ENCODE measurements around the gene DRAP1. TPM values are rescaled to one million over a fixed set of nuclear protein-coding genes. Genes with fewer than 3 reads are reported as not detected.
A peak's percentile ranks its signal among the peaks of the same experiment; 100 is the strongest.

The DRAP1 gene
- total RNA-seq, 1 donor from 2014 or later = 169 TPM

- FAIRE-seq (no peak), DNase-seq (ENCODE audit: low read depth) (peak; percentile 92)
- Histone ChIP-seq H3K4me2 (ENCODE audit: low read length) (peak within 1 kb of the TSS; percentile 89), H3K4me1 (ENCODE audit: insufficient read depth, low read length) (peaks cover 52% of the 10 kb centered on the region), H3K4me3 (ENCODE audit: insufficient read depth, low read depth, low read length) (peak within 1 kb of the TSS; percentile 94), H4K20me1 (ENCODE audit: insufficient read depth, low read length) (peaks cover 42% of the 10 kb centered on the region), H3K9ac (ENCODE audit: low read length) (peak within 1 kb of the TSS; percentile 99), H3K36me3 (ENCODE audit: insufficient read depth, low read length) (peaks cover 17% of the 10 kb centered on the region), H3K79me2 (ENCODE audit: insufficient read depth, low read length) (peaks cover 57% of the 10 kb centered on the region), H3K9me3 (ENCODE audit: insufficient read depth, low read depth, low read length) (no peaks in the 10 kb centered on the region), H2AFZ (ENCODE audit: low read depth, low read length) (peak within 1 kb of the TSS; percentile 34), H3K27ac (ENCODE audit: low read depth, low read length) (peak within 1 kb of the TSS; percentile 95), H3K27me3 (ENCODE audit: insufficient read depth, low read length) (no peaks in the 10 kb centered on the region)
- peaks cover 4% of the 10 kb centered on the region for H3K36me3 Mint-ChIP-seq (ENCODE audit: low read depth, unreplicated experiment)
- TF ChIP-seq CTCF (IDR thresholded peaks at IDR 0.05; ENCODE audit: insufficient read depth, low read depth, low read length) = no peak
- no peak for TF ChIP-seq EZH2 (IDR thresholded peaks at IDR 0.05; ENCODE audit: insufficient read depth, low read length)
- no peaks in the 10 kb centered on the region for H3K27me3 Mint-ChIP-seq (ENCODE audit: low read depth, unreplicated experiment)
- H3K27ac Mint-ChIP-seq (ENCODE audit: unreplicated experiment) = peak within 1 kb of the TSS; percentile 89
- H3K4me1 Mint-ChIP-seq (ENCODE audit: low read depth, unreplicated experiment) = peaks cover 34% of the 10 kb centered on the region
- peak within 1 kb of the TSS; percentile 86 for H3K4me3 Mint-ChIP-seq (ENCODE audit: unreplicated experiment)
- H3K9me3 Mint-ChIP-seq (ENCODE audit: unreplicated experiment) = no peaks in the 10 kb centered on the region
Observed at GRCh38 chr11:65900125-65900898, 18.9 kb upstream of the DRAP1 start, which contains the start of gene FOSL1. TSS of gene FOSL1 (minus strand) at chr11:65900388. CDS start at chr11:65900339, 49 bp downstream.

DNA sequence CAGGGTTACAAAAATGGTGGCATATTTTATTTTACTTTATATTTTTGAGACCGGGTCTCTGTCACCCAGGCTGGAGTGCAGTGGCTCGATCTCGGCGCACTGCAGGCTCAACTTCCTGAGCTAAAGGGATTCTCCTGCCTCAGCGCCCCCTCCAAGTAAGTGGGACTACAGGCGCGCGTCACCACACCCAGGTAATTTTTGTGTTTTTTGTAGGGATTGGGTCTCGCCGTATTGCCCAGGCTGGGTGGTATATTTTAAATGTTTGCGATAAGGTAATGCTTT is 18.4 kb upstream of the DRAP1 start:
- H3K4me2 ChIP-seq (ENCODE audit: low read length) = peak overlapping the region; percentile 89
- no peak for TF ChIP-seq CTCF (IDR thresholded peaks at IDR 0.05; ENCODE audit: insufficient read depth, low read depth, low read length)
- TF ChIP-seq EZH2 (IDR thresholded peaks at IDR 0.05; ENCODE audit: insufficient read depth, low read length) = no peak
- H3K4me3 ChIP-seq (ENCODE audit: insufficient read depth, low read depth, low read length) = peak overlapping the region; percentile 19
- H4K20me1 ChIP-seq (ENCODE audit: insufficient read depth, low read length) = peaks cover 36% of the 10 kb centered on the region
- no peaks in the 10 kb centered on the region for H3K9me3 ChIP-seq (ENCODE audit: insufficient read depth, low read depth, low read length)
- Mint-ChIP-seq H3K4me1 (ENCODE audit: low read depth, unreplicated experiment) (peaks cover 34% of the 10 kb centered on the region), H3K4me3 (ENCODE audit: unreplicated experiment) (peak overlapping the region; percentile 76), H3K36me3 (ENCODE audit: low read depth, unreplicated experiment) (peaks cover 3% of the 10 kb centered on the region), H3K27me3 (ENCODE audit: low read depth, unreplicated experiment) (no peaks in the 10 kb centered on the region), H3K27ac (ENCODE audit: unreplicated experiment) (peak overlapping the region; percentile 77), H3K9me3 (ENCODE audit: unreplicated experiment) (no peaks in the 10 kb centered on the region)
- peak overlapping the region; percentile 28 for H3K9ac ChIP-seq (ENCODE audit: low read length)
- peak overlapping the region; percentile 67 for H3K27ac ChIP-seq (ENCODE audit: low read depth, low read length)
- FAIRE-seq = no peak
- H3K79me2 ChIP-seq (ENCODE audit: insufficient read depth, low read length) = peaks cover 51% of the 10 kb centered on the region
- peaks cover 13% of the 10 kb centered on the region for H3K36me3 ChIP-seq (ENCODE audit: insufficient read depth, low read length)
- no peaks in the 10 kb centered on the region for H3K27me3 ChIP-seq (ENCODE audit: insufficient read depth, low read length)
- no peak overlapping the region for H2AFZ ChIP-seq (ENCODE audit: low read depth, low read length)
- DNase-seq (ENCODE audit: low read depth) = no peak
- H3K4me1 ChIP-seq (ENCODE audit: insufficient read depth, low read length) = peaks cover 48% of the 10 kb centered on the region

DNA sequence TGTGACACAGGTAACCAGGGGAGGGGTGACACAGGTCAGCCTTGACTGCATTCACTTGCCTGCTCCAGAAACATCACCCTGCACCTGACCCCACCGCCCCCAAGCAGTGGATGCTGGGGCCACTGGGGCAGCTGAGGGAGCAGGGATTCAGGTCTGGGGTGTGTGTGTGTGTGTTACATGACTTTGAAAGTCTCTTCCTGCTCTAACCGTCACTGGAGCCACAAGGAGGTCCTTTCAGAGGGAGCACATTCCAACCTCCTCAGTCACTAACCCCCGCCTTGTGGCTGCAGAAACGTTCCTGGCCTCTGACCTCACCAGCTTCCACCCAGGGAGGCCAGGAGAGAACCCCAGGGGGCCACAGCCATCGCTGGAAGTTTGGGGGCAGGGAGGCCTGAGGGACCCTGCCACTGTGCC is 16.2 kb upstream of the DRAP1 start:
- H3K4me3 ChIP-seq (ENCODE audit: insufficient read depth, low read depth, low read length) = no peak overlapping the region
- peak overlapping the region; percentile 82 for H3K27ac ChIP-seq (ENCODE audit: low read depth, low read length)
- H3K9me3 Mint-ChIP-seq (ENCODE audit: unreplicated experiment) = no peaks in the 10 kb centered on the region
- peaks cover 36% of the 10 kb centered on the region for H3K4me1 ChIP-seq (ENCODE audit: insufficient read depth, low read length)
- H2AFZ ChIP-seq (ENCODE audit: low read depth, low read length) = no peak overlapping the region
- peak overlapping the region; percentile 74 for H3K4me2 ChIP-seq (ENCODE audit: low read length)
- no peaks in the 10 kb centered on the region for H3K27me3 ChIP-seq (ENCODE audit: insufficient read depth, low read length)
- TF ChIP-seq EZH2 (IDR thresholded peaks at IDR 0.05; ENCODE audit: insufficient read depth, low read length) = no peak
- no peak for TF ChIP-seq CTCF (IDR thresholded peaks at IDR 0.05; ENCODE audit: insufficient read depth, low read depth, low read length)
- peaks cover 31% of the 10 kb centered on the region for H3K4me1 Mint-ChIP-seq (ENCODE audit: low read depth, unreplicated experiment)
- H3K27ac Mint-ChIP-seq (ENCODE audit: unreplicated experiment) = peak overlapping the region; percentile 86
- no peaks in the 10 kb centered on the region for H3K9me3 ChIP-seq (ENCODE audit: insufficient read depth, low read depth, low read length)
- H3K36me3 ChIP-seq (ENCODE audit: insufficient read depth, low read length) = no peaks in the 10 kb centered on the region
- H3K79me2 ChIP-seq (ENCODE audit: insufficient read depth, low read length) = peaks cover 29% of the 10 kb centered on the region
- H3K4me3 Mint-ChIP-seq (ENCODE audit: unreplicated experiment) = peak overlapping the region; percentile 9
- H3K27me3 Mint-ChIP-seq (ENCODE audit: low read depth, unreplicated experiment) = no peaks in the 10 kb centered on the region
- no peaks in the 10 kb centered on the region for H3K36me3 Mint-ChIP-seq (ENCODE audit: low read depth, unreplicated experiment)
- H4K20me1 ChIP-seq (ENCODE audit: insufficient read depth, low read length) = peaks cover 16% of the 10 kb centered on the region
- peak; percentile 86 for DNase-seq (ENCODE audit: low read depth)
- peak overlapping the region; percentile 57 for H3K9ac ChIP-seq (ENCODE audit: low read length)
- FAIRE-seq = no peak
